BE2C (cell line): ENCODE measurements around the gene MRNIP.

Experiments
- DNase-seq: peaks from one replicate; pipeline ENCODE4 v3.0.0-alpha.2; 2020
- H3K27me3 ChIP-seq: fragments of 250-450 bp; sonication (Bioruptor Pico); 2 replicates; pipeline ENCODE4 v1.5.1; 2020; ENCODE audit warnings: mild to moderate bottlenecking
- H3K36me3 ChIP-seq: fragments of 250-450 bp; sonication (Bioruptor Pico); 2 replicates; pipeline ENCODE4 v1.5.1; 2020; ENCODE audit warnings: mild to moderate bottlenecking
- H3K4me1 ChIP-seq: fragments of 250-450 bp; sonication (Bioruptor Pico); 2 replicates; pipeline ENCODE4 v1.5.1; 2020
- H3K4me3 ChIP-seq: 2 replicates; pipeline ENCODE4 v1.5.1; 2011; ENCODE audit warnings: low read depth, low read length
- H3K9me3 ChIP-seq: fragments of 250-450 bp; sonication (Bioruptor Pico); 2 replicates; pipeline ENCODE4 v1.5.1; 2020
- TF ChIP-seq, protein P1 (sequence below): IDR thresholded peaks from 2 replicates; pipeline ENCODE4 v1.5.1; 2012; ENCODE audit warnings: mild to moderate bottlenecking, low read depth, low read length

The MRNIP gene

DNA sequence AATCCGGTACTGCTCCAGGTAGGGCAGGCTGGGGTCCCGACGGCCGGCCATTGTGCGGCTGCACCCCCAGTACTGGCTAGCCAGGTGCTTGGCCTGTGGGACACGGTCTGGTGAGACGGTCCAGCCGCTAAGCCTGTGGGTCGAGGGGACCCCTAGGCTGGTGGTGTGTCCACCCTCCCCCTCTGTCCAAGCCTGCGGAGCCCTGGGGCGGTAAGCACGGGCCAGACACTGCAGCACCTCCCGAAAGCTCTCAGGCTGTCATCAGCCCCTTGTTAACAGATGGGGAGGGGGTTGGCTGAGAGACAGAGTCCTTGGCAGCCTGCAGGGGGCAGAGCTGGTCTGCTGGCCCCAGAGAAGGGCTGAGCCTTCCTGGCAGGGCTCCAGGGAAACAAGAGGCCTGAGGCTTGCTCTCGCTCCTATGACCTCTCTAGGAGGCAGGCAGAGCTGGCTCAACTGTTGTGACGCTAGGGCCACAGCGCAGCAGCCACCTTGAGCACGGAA, 11.8 kb upstream of the MRNIP start:
- peak; percentile 60 for DNase-seq
- H3K36me3 ChIP-seq = peaks cover 27% of the 10 kb centered on the region

DNA sequence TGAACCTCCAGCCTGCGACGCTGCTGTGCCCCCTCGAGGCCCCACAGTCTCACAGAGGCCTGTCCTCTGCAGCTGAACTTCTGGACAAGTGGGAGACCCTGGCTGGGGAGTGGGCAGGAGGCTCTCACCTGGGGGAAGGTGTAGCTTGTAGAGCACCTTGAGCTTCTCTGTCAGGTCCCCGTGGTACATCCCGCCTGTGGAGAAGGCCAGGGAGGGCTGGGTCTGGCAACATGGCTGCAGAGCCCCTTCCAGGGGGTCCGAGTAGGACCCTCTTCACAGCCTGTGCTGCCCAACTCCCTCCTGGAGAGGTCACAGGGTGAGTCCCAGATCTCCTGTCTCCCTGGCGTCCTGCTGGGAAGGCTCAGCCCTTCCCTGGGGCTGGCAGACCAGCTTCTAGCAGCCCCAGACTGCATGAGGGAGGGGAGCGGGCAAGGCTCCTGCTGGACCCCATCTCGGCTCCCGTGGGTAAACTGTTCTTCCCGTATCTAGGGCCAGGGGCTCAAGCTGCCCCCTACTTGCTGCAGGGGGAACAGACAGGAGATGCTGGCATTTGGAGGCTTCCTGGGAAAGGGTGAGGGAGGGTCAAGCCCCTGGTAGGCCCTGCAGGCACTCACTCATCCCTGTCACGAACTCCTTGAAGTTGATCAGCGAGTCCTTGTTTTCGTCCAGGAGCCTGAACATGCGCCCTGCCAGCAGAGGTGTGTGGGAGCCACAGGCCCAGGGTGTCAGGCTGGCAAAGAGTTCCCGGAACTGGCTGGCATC, 11.2 kb upstream of the MRNIP start:
- TF ChIP-seq, protein P1, sequence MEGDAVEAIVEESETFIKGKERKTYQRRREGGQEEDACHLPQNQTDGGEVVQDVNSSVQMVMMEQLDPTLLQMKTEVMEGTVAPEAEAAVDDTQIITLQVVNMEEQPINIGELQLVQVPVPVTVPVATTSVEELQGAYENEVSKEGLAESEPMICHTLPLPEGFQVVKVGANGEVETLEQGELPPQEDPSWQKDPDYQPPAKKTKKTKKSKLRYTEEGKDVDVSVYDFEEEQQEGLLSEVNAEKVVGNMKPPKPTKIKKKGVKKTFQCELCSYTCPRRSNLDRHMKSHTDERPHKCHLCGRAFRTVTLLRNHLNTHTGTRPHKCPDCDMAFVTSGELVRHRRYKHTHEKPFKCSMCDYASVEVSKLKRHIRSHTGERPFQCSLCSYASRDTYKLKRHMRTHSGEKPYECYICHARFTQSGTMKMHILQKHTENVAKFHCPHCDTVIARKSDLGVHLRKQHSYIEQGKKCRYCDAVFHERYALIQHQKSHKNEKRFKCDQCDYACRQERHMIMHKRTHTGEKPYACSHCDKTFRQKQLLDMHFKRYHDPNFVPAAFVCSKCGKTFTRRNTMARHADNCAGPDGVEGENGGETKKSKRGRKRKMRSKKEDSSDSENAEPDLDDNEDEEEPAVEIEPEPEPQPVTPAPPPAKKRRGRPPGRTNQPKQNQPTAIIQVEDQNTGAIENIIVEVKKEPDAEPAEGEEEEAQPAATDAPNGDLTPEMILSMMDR = no peak
- peaks cover 23% of the 10 kb centered on the region for H3K36me3 ChIP-seq
- no peak for DNase-seq

More for the DNA sequence above, 11.8 kb upstream of the MRNIP start:
- H3K4me3 ChIP-seq = no peak overlapping the region
- H3K9me3 ChIP-seq = no peaks in the 10 kb centered on the region
- no peaks in the 10 kb centered on the region for H3K27me3 ChIP-seq
- TF ChIP-seq, protein P1 = peak; percentile 34
- no peaks in the 10 kb centered on the region for H3K4me1 ChIP-seq

DNA sequence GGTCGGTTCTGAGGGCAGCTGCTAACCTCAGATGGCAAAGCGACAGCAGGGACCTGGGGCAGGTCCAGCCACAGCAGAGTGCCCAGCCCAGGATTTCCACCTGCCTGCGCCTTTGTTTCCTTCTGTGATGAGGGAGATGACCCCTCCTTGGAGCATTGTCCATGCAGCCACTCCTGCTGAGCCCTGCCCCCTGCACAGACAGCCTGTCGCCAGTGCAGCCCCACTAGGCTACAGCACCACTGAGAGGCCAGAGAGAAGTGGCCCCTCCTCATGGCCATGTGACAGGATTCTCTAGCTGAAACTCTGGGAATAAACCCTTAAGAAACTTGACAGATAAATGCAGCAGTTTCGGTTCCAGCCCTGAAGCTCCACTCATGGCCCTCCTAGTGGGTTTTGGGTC, 10.5 kb upstream of the MRNIP start:
- TF ChIP-seq, protein P1 = no peak
- no peak for DNase-seq
- no peaks in the 10 kb centered on the region for H3K9me3 ChIP-seq
- no peaks in the 10 kb centered on the region for H3K27me3 ChIP-seq
- H3K4me3 ChIP-seq = no peak overlapping the region
- peaks cover 17% of the 10 kb centered on the region for H3K36me3 ChIP-seq
- no peaks in the 10 kb centered on the region for H3K4me1 ChIP-seq

More for the DNA sequence above, 11.2 kb upstream of the MRNIP start:
- no peaks in the 10 kb centered on the region for H3K4me1 ChIP-seq
- H3K4me3 ChIP-seq = no peak overlapping the region
- H3K9me3 ChIP-seq = no peaks in the 10 kb centered on the region
- H3K27me3 ChIP-seq = no peaks in the 10 kb centered on the region

DNA sequence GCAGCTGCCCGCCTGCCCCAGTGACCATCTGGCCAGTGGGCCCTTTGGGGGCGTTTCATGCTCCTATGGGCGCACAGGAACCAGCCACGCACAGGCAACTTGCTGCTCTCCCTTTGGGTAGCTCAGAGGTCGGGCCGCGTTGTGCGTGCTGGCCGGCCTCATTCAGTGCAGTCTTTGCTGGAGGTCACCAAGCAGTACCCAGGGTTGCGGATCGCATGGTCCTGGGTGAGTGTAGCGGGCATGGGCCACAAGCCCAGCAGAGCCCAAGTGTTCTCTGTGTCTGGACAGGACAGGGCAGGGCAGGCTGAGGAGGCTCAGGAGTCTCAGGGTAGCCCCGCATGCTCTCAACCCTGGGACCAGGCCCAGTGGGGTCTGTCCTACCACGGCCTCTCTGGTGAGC, 9.9 kb upstream of the MRNIP start:
- TF ChIP-seq, protein P1 = no peak
- H3K36me3 ChIP-seq = peaks cover 13% of the 10 kb centered on the region
- no peak for DNase-seq

DNA sequence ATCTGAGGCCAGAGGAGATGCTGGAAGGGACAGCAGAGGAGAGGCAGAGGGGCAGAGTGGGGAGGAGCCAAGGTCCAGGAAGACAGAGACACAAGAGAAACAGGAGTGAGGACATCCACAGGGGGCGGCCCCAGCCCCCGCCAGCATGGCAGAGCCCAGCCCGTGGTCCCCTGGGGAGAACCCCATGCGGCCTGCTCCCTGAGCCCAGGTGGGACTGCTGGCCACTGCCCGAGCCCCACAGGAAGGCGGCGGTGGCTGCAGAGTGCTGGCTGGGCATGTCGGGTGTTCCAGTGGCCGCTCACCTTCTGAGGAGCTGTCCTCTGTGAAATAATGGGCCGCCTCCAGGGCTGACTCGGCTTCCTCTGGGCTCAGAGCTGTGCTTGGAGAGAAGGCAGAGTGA, 8.9 kb upstream of the MRNIP start:
- H3K27me3 ChIP-seq = no peaks in the 10 kb centered on the region
- H3K4me3 ChIP-seq = no peak overlapping the region
- peaks cover 8% of the 10 kb centered on the region for H3K36me3 ChIP-seq
- no peaks in the 10 kb centered on the region for H3K9me3 ChIP-seq
- TF ChIP-seq, protein P1 = no peak
- H3K4me1 ChIP-seq = no peaks in the 10 kb centered on the region
- DNase-seq = no peak

More for the DNA sequence above, 9.9 kb upstream of the MRNIP start:
- Histone ChIP-seq H3K4me1 (no peaks in the 10 kb centered on the region), H3K4me3 (no peak overlapping the region), H3K9me3 (no peaks in the 10 kb centered on the region), H3K27me3 (no peaks in the 10 kb centered on the region)

DNA sequence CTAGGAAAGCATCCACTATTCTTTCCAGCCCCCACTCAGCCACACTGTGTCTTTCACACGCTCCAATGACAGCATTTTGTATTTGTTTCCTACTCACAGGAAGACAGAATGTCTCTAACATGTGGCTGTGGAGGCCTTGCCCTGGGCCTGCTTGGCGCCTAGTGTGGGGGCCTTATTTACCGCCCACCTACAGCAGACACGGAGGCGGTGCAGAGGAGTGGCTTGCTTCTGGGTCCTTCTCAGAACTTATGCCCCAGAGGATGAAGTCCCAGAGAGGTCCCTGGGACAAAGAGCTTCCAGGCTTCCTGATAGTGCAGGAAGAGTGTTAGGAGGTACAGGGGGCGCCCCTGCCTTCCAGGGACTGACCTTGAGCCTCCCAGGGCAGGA, 8.5 kb upstream of the MRNIP start:
- no peaks in the 10 kb centered on the region for H3K27me3 ChIP-seq
- H3K4me3 ChIP-seq = no peak overlapping the region
- H3K4me1 ChIP-seq = no peaks in the 10 kb centered on the region
- peaks cover 8% of the 10 kb centered on the region for H3K36me3 ChIP-seq
- TF ChIP-seq, protein P1 = no peak
- no peak for DNase-seq
- no peaks in the 10 kb centered on the region for H3K9me3 ChIP-seq
